Liver (tissue), 9 donors: Measurements from ENCODE around the gene CACNA1S. TPM values are rescaled to one million over a fixed set of nuclear protein-coding genes. Genes with fewer than 3 reads are reported as not detected.

ENCODE experiments used
- DNase-seq: peaks from one replicate; pipeline ENCODE4 v3.0.0-alpha.2; 2017; ENCODE audit warnings: low spot score
- H3K27ac ChIP-seq, 2 donors: one replicate each; pipeline ENCODE4 v1.7.0; 2013; ENCODE audit warnings: inconsistent platforms in 2 of 2, low read length in 2 of 2, control low read depth in 1 of 2, low read depth in 1 of 2, mild to moderate bottlenecking in 1 of 2
- H3K27me3 ChIP-seq, 4 donors: one replicate each; pipeline versions ENCODE4 v1.6.1 to v1.7.0; 2013; ENCODE audit warnings: low read length in 3 of 4, inconsistent platforms in 1 of 4, mild to moderate bottlenecking in 1 of 4, moderate library complexity in 1 of 4; ENCODE audit not compliant: control insufficient read depth in 4 of 4, insufficient read depth in 4 of 4
- H3K36me3 ChIP-seq, 4 donors: one replicate each; pipeline versions ENCODE4 v1.6.1 to v1.7.0; 2013; ENCODE audit warnings: low read length in 3 of 4, mild to moderate bottlenecking in 3 of 4, low read depth in 1 of 4, moderate library complexity in 1 of 4; ENCODE audit not compliant: control insufficient read depth in 4 of 4, insufficient read depth in 3 of 4
- H3K4me1 ChIP-seq, 4 donors: one replicate each; pipeline versions ENCODE4 v1.6.1 to v1.7.0; 2013; ENCODE audit warnings: low read length in 3 of 4, mild to moderate bottlenecking in 3 of 4, moderate library complexity in 1 of 4; ENCODE audit not compliant: control insufficient read depth in 4 of 4, insufficient read depth in 4 of 4
- H3K4me3 ChIP-seq, 3 donors: one replicate each; pipeline versions ENCODE4 v1.6.1 to v1.7.0; 2013; ENCODE audit warnings: low read length in 3 of 3, control low read depth in 1 of 3, low read depth in 1 of 3, mild to moderate bottlenecking in 1 of 3
- H3K9ac ChIP-seq, 2 donors: one replicate each; pipeline ENCODE4 v1.7.0; 2013; ENCODE audit warnings: low read length in 2 of 2, mild to moderate bottlenecking in 2 of 2, moderate library complexity in 2 of 2, control low read depth in 1 of 2, low read depth in 1 of 2
- H3K9me3 ChIP-seq, 4 donors: one replicate each; pipeline versions ENCODE4 v1.6.1 to v1.7.0; 2013; ENCODE audit warnings: low read length in 3 of 4; ENCODE audit not compliant: control insufficient read depth in 4 of 4
- CTCF ChIP-seq: fragments of 150-350 bp; IDR thresholded peaks from 2 replicates; pipeline ENCODE4 v1.5.1; 2017; ENCODE audit warnings: improper control_type of control experiment, low read depth, low read length; ENCODE audit not compliant: missing input control
- EGR1 ChIP-seq, 2 donors: IDR thresholded peaks; 2 replicates each; pipeline ENCODE4 v1.6.1; 2016 to 2018; ENCODE audit warnings: antibody characterized with exemption in 2 of 2, low read depth in 2 of 2
- FOXA1 ChIP-seq: IDR thresholded peaks from 2 replicates; pipeline ENCODE4 v1.6.1; 2016; ENCODE audit warnings: antibody characterized with exemption
- FOXA2 ChIP-seq: IDR thresholded peaks from 2 replicates; pipeline ENCODE4 v1.6.1; 2016; ENCODE audit warnings: antibody characterized with exemption
- GABPA ChIP-seq, 2 donors: IDR thresholded peaks in 1 of 2; conservative IDR thresholded peaks in 1 of 2; 2 replicates each; pipeline ENCODE4 v1.6.1; 2016; ENCODE audit warnings: antibody characterized with exemption in 2 of 2, mild to moderate bottlenecking in 1 of 2, moderate library complexity in 1 of 2
- HNF4A ChIP-seq, 2 donors: conservative IDR thresholded peaks; 2 replicates each; pipeline ENCODE4 v1.6.1; 2016; ENCODE audit warnings: antibody characterized with exemption in 2 of 2, mild to moderate bottlenecking in 2 of 2
- HNF4G ChIP-seq: IDR thresholded peaks from 2 replicates; pipeline ENCODE4 v1.6.1; 2016; ENCODE audit warnings: antibody characterized with exemption
- JUND ChIP-seq, 2 donors: IDR thresholded peaks; 2 replicates each; pipeline ENCODE4 v1.6.1; 2016; ENCODE audit warnings: antibody characterized with exemption in 2 of 2
- NR2F2 ChIP-seq: IDR thresholded peaks from 2 replicates; pipeline ENCODE4 v1.6.1; 2016; ENCODE audit warnings: antibody characterized with exemption
- RAD21 ChIP-seq, 2 donors: IDR thresholded peaks; 2 replicates each; pipeline ENCODE4 v1.6.1; 2016; ENCODE audit warnings: antibody characterized with exemption in 2 of 2, mild to moderate bottlenecking in 2 of 2
- REST ChIP-seq: IDR thresholded peaks from 2 replicates; pipeline ENCODE4 v1.6.1; 2016; ENCODE audit warnings: antibody characterized with exemption, mild to moderate bottlenecking
- RXRA ChIP-seq, 2 donors: IDR thresholded peaks; 2 replicates each; pipeline ENCODE4 v1.6.1; 2017 to 2018; ENCODE audit warnings: antibody characterized with exemption in 2 of 2, mild to moderate bottlenecking in 1 of 2
- SP1 ChIP-seq: IDR thresholded peaks from 2 replicates; pipeline ENCODE4 v1.6.1; 2018; ENCODE audit warnings: antibody characterized with exemption, mild to moderate bottlenecking
- TAF1 ChIP-seq: conservative IDR thresholded peaks from 2 replicates; pipeline ENCODE4 v1.6.1; 2016; ENCODE audit warnings: antibody characterized with exemption, mild to moderate bottlenecking
- YY1 ChIP-seq: IDR thresholded peaks from 2 replicates; pipeline ENCODE4 v1.6.1; 2016; ENCODE audit warnings: antibody characterized with exemption, mild to moderate bottlenecking
- WGBS: extraction: QIAGEN DNeasy Blood & Tissue Kit; methylation state at CpG from one replicate; pipeline ENCODE4 v1.1.7; 2013; 5-methylcytosine and 5-hydroxymethylcytosine counted together
- polyA plus RNA-seq, 2 donors: library from polyadenylated mRNA; stranded (reverse) in 1 of 2; unstranded in 1 of 2; fragments of 200-250 nt in 1 of 2; fragments of >200 nt in 1 of 2; fragmentation: Nextera tagmentation in 1 of 2; extraction: Ambion mirVana in 1 of 2; gene quantifications; one replicate each; pipeline versions ENCODE4 v1.2.1 to v1.2.3, GENCODE V29; 2013 to 2015
- total RNA-seq, 2 donors: library from RNA; depleted of rRNA; stranded (reverse); fragments of >200 nt; gene quantifications; one replicate each; pipeline ENCODE4 v1.2.3, GENCODE V29; 2014
- TF ChIP-seq, protein P1 (sequence below): IDR thresholded peaks from 2 replicates; pipeline ENCODE4 v1.6.1; 2016; ENCODE audit warnings: antibody characterized with exemption
- TF ChIP-seq, protein P2 (sequence below): IDR thresholded peaks from 2 replicates; pipeline ENCODE4 v1.6.1; 2016; ENCODE audit warnings: antibody characterized with exemption
- TF ChIP-seq, protein P3 (sequence below): IDR thresholded peaks from 2 replicates; pipeline ENCODE4 v1.6.1; 2016; ENCODE audit warnings: antibody characterized with exemption
- donor health status: healthy.
- donor health status: healthy.
- donor health status: healthy.
- donor health status: healthy.
- donor health status: healthy.

The CACNA1S gene
- total and polyA plus RNA-seq, 4 donors, result under 0.01 to 0.33 TPM; not detected in 2

- Histone ChIP-seq H3K4me1 (peaks cover 5 to 16% (median 12%) of the 10 kb centered on the region in 4 donors), H3K36me3 (peaks cover 0 to 10% (median 0%) of the 10 kb centered on the region in 4 donors), H3K4me3 (peak within 1 kb of the TSS; percentile 70 to 88 (median 84)), H3K27me3 (no peaks in the 10 kb centered on the region), H3K27ac (peak within 1 kb of the TSS; percentile 37 to 66), H3K9ac (peak within 1 kb of the TSS; percentile 37 to 86), H3K9me3 (no peaks in the 10 kb centered on the region)
- peak; percentile 99 for DNase-seq
- 10% methylated on average over 31 of the region's 31 CpGs for WGBS
- TF ChIP-seq, protein P1, sequence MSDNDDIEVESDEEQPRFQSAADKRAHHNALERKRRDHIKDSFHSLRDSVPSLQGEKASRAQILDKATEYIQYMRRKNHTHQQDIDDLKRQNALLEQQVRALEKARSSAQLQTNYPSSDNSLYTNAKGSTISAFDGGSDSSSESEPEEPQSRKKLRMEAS, result no peak
- TF ChIP-seq, protein P2, sequence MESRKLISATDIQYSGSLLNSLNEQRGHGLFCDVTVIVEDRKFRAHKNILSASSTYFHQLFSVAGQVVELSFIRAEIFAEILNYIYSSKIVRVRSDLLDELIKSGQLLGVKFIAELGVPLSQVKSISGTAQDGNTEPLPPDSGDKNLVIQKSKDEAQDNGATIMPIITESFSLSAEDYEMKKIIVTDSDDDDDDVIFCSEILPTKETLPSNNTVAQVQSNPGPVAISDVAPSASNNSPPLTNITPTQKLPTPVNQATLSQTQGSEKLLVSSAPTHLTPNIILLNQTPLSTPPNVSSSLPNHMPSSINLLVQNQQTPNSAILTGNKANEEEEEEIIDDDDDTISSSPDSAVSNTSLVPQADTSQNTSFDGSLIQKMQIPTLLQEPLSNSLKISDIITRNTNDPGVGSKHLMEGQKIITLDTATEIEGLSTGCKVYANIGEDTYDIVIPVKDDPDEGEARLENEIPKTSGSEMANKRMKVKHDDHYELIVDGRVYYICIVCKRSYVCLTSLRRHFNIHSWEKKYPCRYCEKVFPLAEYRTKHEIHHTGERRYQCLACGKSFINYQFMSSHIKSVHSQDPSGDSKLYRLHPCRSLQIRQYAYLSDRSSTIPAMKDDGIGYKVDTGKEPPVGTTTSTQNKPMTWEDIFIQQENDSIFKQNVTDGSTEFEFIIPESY, result no peak
- TF ChIP-seq GABPA (IDR thresholded peaks at IDR 0.05 in 1 of 2, conservative IDR thresholded peaks at IDR 0.05 in 1 of 2) (no peak), FOXA1 (no peak), SP1 (peak; percentile 69), NR2F2 (no peak), YY1 (no peak), EGR1 (IDR thresholded peaks at IDR 0.05; ENCODE audit: low read depth in 2 of 2) (no peak), JUND (IDR thresholded peaks at IDR 0.05) (no peak), RXRA (IDR thresholded peaks at IDR 0.05) (peak; percentile 16 to 27), RAD21 (IDR thresholded peaks at IDR 0.05) (no peak), HNF4G (no peak), REST (no peak), TAF1 (no peak), FOXA2 (no peak), HNF4A (conservative IDR thresholded peaks at IDR 0.05) (peak in 1 of 2 donors; percentile 10), CTCF (no peak)
- TF ChIP-seq, protein P3, sequence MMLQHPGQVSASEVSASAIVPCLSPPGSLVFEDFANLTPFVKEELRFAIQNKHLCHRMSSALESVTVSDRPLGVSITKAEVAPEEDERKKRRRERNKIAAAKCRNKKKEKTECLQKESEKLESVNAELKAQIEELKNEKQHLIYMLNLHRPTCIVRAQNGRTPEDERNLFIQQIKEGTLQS, result no peak
These were observed 42.4 kb upstream of the CACNA1S start, which contains the start of gene TMEM9 for GRCh38 chr1:201154389-201155165. TSS of gene TMEM9 (minus strand) at chr1:201154474. CDS start at chr1:201153923, 551 bp downstream.
